ENCODE results near the gene MAP3K2.

MAP3K2 gene

GRCh38 chr2:127373362-127374083, 14.3 kb downstream of the MAP3K2 start:
- in situ Hi-C loops (cut with MboI; ENCODE audit: low sequenced_read_pairs, unreplicated experiment), result no loop called here
- no peak for DNase-seq (ENCODE audit: low spot score)
- no peak for TF ChIP-seq CTCF (IDR thresholded peaks at IDR 0.05; ENCODE audit: borderline replicate concordance, control extremely low read depth, extremely low read depth, insufficient read depth, missing control alignments)

DNA sequence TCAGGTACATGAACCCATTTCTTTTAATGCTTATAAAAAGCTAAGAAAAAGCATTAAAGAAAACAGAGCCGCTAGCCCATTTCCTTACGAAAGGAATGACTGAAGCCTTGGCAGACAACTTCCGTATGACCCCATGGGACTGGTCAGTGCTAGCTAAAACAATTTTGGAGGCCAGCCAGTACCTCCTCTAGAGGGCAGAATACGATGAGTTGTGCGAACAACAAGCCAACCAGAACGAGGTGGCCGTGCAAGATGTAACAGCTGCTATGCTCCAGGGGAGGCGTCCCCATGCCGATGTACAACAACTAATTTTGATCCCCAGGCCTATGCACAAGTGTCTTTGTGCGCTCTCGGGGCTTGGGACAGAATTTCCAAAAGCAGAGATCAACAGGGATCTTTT, 16.7 kb downstream of the MAP3K2 start:
- DNase-seq (ENCODE audit: low spot score), result no peak
- TF ChIP-seq CTCF (IDR thresholded peaks at IDR 0.05; ENCODE audit: borderline replicate concordance, control extremely low read depth, extremely low read depth, insufficient read depth, missing control alignments), result no peak
- in situ Hi-C loops (cut with MboI; ENCODE audit: low sequenced_read_pairs, unreplicated experiment), result no loop called here

DNA sequence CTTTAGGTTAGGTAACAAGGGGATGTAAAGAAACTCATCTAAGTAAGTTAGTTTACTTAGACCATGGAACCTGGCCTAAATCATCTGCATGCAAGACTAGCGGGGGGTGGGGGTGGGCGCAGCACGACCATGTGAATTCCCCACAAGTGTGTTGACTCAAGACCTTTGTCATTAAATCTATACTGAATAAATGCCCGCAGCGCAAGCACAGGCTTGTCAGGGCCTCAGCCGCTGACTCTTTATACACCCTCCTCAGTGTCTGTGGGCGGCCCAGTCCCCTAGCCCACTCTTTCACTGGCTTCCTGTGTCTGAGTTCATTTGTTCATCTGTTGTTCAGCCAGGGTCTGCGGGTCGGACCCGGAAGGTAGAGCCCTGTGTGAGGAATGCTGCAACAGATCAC, 17.8 kb downstream of the MAP3K2 start:
- in situ Hi-C loops (cut with MboI; ENCODE audit: low sequenced_read_pairs, unreplicated experiment), result no loop called here
- TF ChIP-seq CTCF (IDR thresholded peaks at IDR 0.05; ENCODE audit: borderline replicate concordance, control extremely low read depth, extremely low read depth, insufficient read depth, missing control alignments), result no peak
- no peak for DNase-seq (ENCODE audit: low spot score)

DNA sequence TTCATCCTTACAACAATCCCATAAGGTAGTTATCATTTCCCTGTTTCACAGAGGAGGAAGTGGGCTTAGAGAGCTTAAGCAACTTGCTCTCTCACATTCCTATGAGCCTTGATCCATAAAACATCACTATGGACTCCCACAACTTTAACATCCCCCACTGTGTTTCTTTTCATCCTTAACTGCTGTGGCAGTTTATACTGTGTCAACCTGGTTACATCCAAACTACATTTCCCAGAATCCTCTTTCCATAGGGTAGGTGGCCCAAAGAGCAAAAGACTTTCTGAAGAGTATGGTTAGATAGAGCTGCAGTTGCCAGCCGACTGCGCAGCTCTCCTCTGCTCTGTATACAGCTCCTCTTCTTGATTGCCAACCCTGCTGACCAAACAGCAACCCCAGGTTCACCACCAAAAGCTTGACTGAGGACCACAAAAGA, 22.5 kb downstream of the MAP3K2 start:
- in situ Hi-C loops (cut with MboI; ENCODE audit: low sequenced_read_pairs, unreplicated experiment), result no loop called here
- no peak for TF ChIP-seq CTCF (IDR thresholded peaks at IDR 0.05; ENCODE audit: borderline replicate concordance, control extremely low read depth, extremely low read depth, insufficient read depth, missing control alignments)
- DNase-seq (ENCODE audit: low spot score), result no peak

DNA sequence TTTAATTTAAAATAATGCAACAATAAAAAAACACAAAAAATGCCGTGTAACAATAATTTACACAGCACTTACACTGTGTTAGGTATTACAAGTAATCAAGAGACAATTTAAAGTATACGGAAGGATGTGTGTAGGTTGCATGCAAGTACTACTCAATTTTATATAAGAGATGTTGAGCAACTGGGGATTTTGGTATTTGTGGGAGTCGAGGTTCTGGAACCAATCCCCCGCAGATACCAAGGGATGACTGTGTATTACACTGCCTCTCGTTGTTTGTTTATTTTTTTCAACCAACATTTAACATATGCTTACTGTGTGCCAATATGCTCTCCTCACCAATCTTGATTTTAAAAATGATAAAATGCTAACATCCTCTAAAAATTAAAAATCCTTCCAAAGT, 24.8 kb downstream of the MAP3K2 start:
- no peak for TF ChIP-seq CTCF (IDR thresholded peaks at IDR 0.05; ENCODE audit: borderline replicate concordance, control extremely low read depth, extremely low read depth, insufficient read depth, missing control alignments)
- DNase-seq (ENCODE audit: low spot score), result no peak
- in situ Hi-C loops (cut with MboI; ENCODE audit: low sequenced_read_pairs, unreplicated experiment), result no loop called here

DNA sequence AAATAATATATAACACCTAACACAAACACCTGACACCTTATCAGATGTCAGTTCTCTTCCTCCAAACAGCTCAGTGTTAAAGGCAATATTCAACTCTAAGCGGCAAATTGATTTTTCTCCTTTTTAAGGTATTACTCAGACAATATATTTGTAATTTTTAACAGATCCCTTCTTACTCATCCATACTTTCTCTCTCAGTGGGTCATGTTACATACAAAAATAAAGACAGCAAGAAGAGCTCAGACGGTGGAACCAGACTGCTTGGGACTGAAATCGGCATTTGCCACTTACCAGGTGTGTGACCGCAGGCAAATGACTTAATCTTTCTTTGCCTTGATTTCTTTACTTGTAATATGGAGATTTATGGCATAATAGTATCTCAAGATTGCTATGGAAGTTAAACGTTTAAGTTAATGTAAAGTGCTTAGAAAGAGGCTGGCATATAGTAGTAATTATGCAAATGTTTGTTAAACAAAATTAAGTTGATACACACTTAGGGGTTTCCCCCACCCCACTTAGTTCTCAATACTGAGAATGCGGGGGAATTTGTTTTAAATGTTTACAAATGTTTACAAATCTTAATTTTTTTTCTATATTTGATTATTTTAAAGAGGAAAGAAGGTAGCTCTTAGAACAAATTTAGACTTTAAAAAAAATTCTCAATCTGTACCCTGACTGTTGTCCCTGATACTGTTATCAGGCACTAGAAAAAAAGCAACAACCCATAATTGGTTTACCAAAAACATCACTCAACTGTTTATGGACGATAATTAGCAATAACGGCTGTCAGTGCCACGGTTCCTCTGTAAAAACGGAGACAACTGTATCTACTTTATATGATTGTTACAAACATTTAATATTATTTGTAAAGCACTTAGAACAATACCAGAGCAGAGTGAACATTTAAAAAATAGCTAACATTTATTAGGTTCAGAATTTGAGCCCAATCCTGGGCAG, 25.6 kb downstream of the MAP3K2 start:
- no peak for TF ChIP-seq CTCF (IDR thresholded peaks at IDR 0.05; ENCODE audit: borderline replicate concordance, control extremely low read depth, extremely low read depth, insufficient read depth, missing control alignments)
- in situ Hi-C loops (cut with MboI; ENCODE audit: low sequenced_read_pairs, unreplicated experiment), result no loop called here
- no peak for DNase-seq (ENCODE audit: low spot score)
